ENCODE measurements around the gene CDK4. TPM values are rescaled to one million over a fixed set of nuclear protein-coding genes. Genes with fewer than 3 reads are reported as not detected.

The CDK4 gene
- total RNA-seq, 1 experiment from 2014 or later: 218 TPM

GRCh38 chr12:57732270-57732669 lies 19.8 kb downstream of the CDK4 start:
- no peaks in the 10 kb centered on the region for H3K79me2 ChIP-seq (ENCODE audit: insufficient read depth, low read length)
- peaks cover 2% of the 10 kb centered on the region for H4K20me1 ChIP-seq (ENCODE audit: control insufficient read depth, insufficient read depth, insufficient read length)
- no peaks in the 10 kb centered on the region for H3K79me1 ChIP-seq (ENCODE audit: insufficient read depth, low read depth, low read length, poor library complexity, severe bottlenecking)
- no peak overlapping the region for H2BK5ac ChIP-seq (ENCODE audit: insufficient read length, low read length)
- Mint-ChIP-seq H3K9me3 (no peaks in the 10 kb centered on the region; a peak in 1 of 5 replicates), H3K4me1 (peaks cover 16 to 28% of the 10 kb centered on the region in 2 experiments), H3K36me3 (ENCODE audit: insufficient read depth in 1 of 3, low read depth in 3 of 3) (no peaks in the 10 kb centered on the region), H3K27me3 (ENCODE audit: low read depth) (peaks cover 99% of the 10 kb centered on the region), H3K27ac (no peak overlapping the region; a peak in 1 of 7 replicates), H3K4me3 (peak overlapping the region in 1 of 2 experiments; percentile 7; a peak in 1 of 5 replicates)
- H3K4me2 ChIP-seq (ENCODE audit: insufficient read depth, insufficient read length, low read length): no peak overlapping the region
- H3K9ac ChIP-seq (ENCODE audit: extremely low read depth, insufficient read length, low read length): no peak overlapping the region
- H3K23ac ChIP-seq (ENCODE audit: insufficient read length, low read depth, low read length): no peak overlapping the region
- no peak overlapping the region for H2AK5ac ChIP-seq (ENCODE audit: insufficient read length, low read length)
- H3K56ac ChIP-seq (ENCODE audit: insufficient read length, low read depth, low read length): no peak overlapping the region
- no CpG with 5 or more reads among the region's 4 CpGs for WGBS (ENCODE audit: extremely low coverage, insufficient read length, low lambda C conversion rate)
- peaks cover 39% of the 10 kb centered on the region for H3K27me3 ChIP-seq (ENCODE audit: insufficient read depth, low read length)
- no peak overlapping the region for H2BK12ac ChIP-seq (ENCODE audit: insufficient read length, low read depth, low read length)
- H2BK120ac ChIP-seq (ENCODE audit: low read depth, low read length, poor library complexity, severe bottlenecking): no peak overlapping the region
- DNase-seq: no peak
- H3K27ac ChIP-seq (ENCODE audit: insufficient read length, low read depth, low read length): no peak overlapping the region
- no peak overlapping the region for H2BK15ac ChIP-seq (ENCODE audit: low read depth, low read length)
- no peak overlapping the region for H4K8ac ChIP-seq (replicated peaks; ENCODE audit: insufficient read length, low read depth, low read length)
- no peak for TF ChIP-seq CTCF (conservative IDR thresholded peaks at IDR 0.05)
- H3K4me1 ChIP-seq (ENCODE audit: insufficient read depth, low read length): no peaks in the 10 kb centered on the region; the same call in 1 of the 2 replicates
- no peak overlapping the region for H4K91ac ChIP-seq (ENCODE audit: insufficient read length, low read depth, low read length)
- H4K5ac ChIP-seq (ENCODE audit: insufficient read length, low read depth, low read length): no peak overlapping the region
- H3T11ph ChIP-seq (ENCODE audit: low read length): no peak overlapping the region
- no peak overlapping the region for H2BK20ac ChIP-seq (ENCODE audit: low read depth, low read length, poor library complexity, severe bottlenecking)
- H3K9me3 ChIP-seq (ENCODE audit: control insufficient read depth, low read depth, low read length): no peaks in the 10 kb centered on the region
- no peak overlapping the region for H3K4ac ChIP-seq (ENCODE audit: low read depth, low read length)
- H2AFZ ChIP-seq (ENCODE audit: low read length): no peak overlapping the region
- H3K23me2 ChIP-seq (ENCODE audit: insufficient read length, low read depth, low read length, poor library complexity, severe bottlenecking): peaks cover 7% of the 10 kb centered on the region
- no peak overlapping the region for H3K14ac ChIP-seq (ENCODE audit: insufficient read depth, low read length)
- no peak overlapping the region for H3K18ac ChIP-seq (ENCODE audit: insufficient read length, low read depth, low read length)

All from H9 (cell line).